Neuron (in vitro differentiated cells): ENCODE measurements around the gene HNRNPH3.

Source experiments
- H2AFZ ChIP-seq: one replicate; pipeline ENCODE4 v1.6.1; 2013; ENCODE audit warnings: low read depth, mild to moderate bottlenecking, inconsistent platforms, low read length, moderate library complexity
- H3K27me3 ChIP-seq: one replicate; pipeline ENCODE4 v1.6.1; 2013; ENCODE audit warnings: low read length; ENCODE audit not compliant: insufficient read depth
- H3K36me3 ChIP-seq: one replicate; pipeline ENCODE4 v1.6.1; 2013; ENCODE audit warnings: low read length; ENCODE audit not compliant: insufficient read depth
- H3K4me1 ChIP-seq: one replicate; pipeline ENCODE4 v1.6.1; 2013; ENCODE audit warnings: low read length; ENCODE audit not compliant: insufficient read depth
- H3K4me3 ChIP-seq: 2 replicates; pipeline ENCODE4 v1.5.1; 2013; ENCODE audit warnings: mild to moderate bottlenecking, low read length, moderate library complexity
- H3K9me3 ChIP-seq: one replicate; pipeline ENCODE4 v1.6.1; 2013; ENCODE audit warnings: low read length

The HNRNPH3 gene

GRCh38 chr10:68336754-68337351, 5.0 kb downstream of the HNRNPH3 start:
- H3K4me3 ChIP-seq: peak overlapping the region; percentile 89
- H2AFZ ChIP-seq: no peak overlapping the region
- H3K27me3 ChIP-seq: no peaks in the 10 kb centered on the region
- peaks cover 58% of the 10 kb centered on the region for H3K36me3 ChIP-seq
- H3K9me3 ChIP-seq: no peaks in the 10 kb centered on the region
- H3K4me1 ChIP-seq: peaks cover 36% of the 10 kb centered on the region

- Histone ChIP-seq H3K9me3 (no peaks in the 10 kb centered on the region), H3K36me3 (peaks cover 95% of the 10 kb centered on the region)
These were observed 8.7 kb downstream of the HNRNPH3 start for GRCh38 chr10:68340358-68341080.

GRCh38 chr10:68342909-68343516, 11.1 kb downstream of the HNRNPH3 start:
- peaks cover 92% of the 10 kb centered on the region for H3K36me3 ChIP-seq

More at GRCh38 chr10:68340358-68341080, 8.7 kb downstream of the HNRNPH3 start:
- H3K27me3 ChIP-seq: no peaks in the 10 kb centered on the region
- H3K4me3 ChIP-seq: no peak overlapping the region
- H2AFZ ChIP-seq: no peak overlapping the region
- H3K4me1 ChIP-seq: peaks cover 22% of the 10 kb centered on the region

GRCh38 chr10:68345621-68346020, 13.8 kb downstream of the HNRNPH3 start:
- Histone ChIP-seq H3K4me3 (no peak overlapping the region), H3K4me1 (no peaks in the 10 kb centered on the region), H3K36me3 (peaks cover 72% of the 10 kb centered on the region), H2AFZ (no peak overlapping the region), H3K9me3 (no peaks in the 10 kb centered on the region), H3K27me3 (no peaks in the 10 kb centered on the region)

More at GRCh38 chr10:68342909-68343516, 11.1 kb downstream of the HNRNPH3 start:
- H2AFZ ChIP-seq: no peak overlapping the region
- no peaks in the 10 kb centered on the region for H3K9me3 ChIP-seq
- no peaks in the 10 kb centered on the region for H3K27me3 ChIP-seq
- no peak overlapping the region for H3K4me3 ChIP-seq
- H3K4me1 ChIP-seq: no peaks in the 10 kb centered on the region

GRCh38 chr10:68346774-68347173, 14.9 kb downstream of the HNRNPH3 start:
- Histone ChIP-seq H3K9me3 (no peaks in the 10 kb centered on the region), H2AFZ (no peak overlapping the region), H3K27me3 (no peaks in the 10 kb centered on the region), H3K36me3 (peaks cover 64% of the 10 kb centered on the region), H3K4me3 (no peak overlapping the region), H3K4me1 (no peaks in the 10 kb centered on the region)

GRCh38 chr10:68348265-68348741, 16.4 kb downstream of the HNRNPH3 start:
- H3K27me3 ChIP-seq: no peaks in the 10 kb centered on the region
- no peaks in the 10 kb centered on the region for H3K9me3 ChIP-seq
- H3K4me3 ChIP-seq: no peak overlapping the region
- H3K36me3 ChIP-seq: peaks cover 62% of the 10 kb centered on the region
- H2AFZ ChIP-seq: no peak overlapping the region
- no peaks in the 10 kb centered on the region for H3K4me1 ChIP-seq

- Histone ChIP-seq H3K36me3 (peaks cover 57% of the 10 kb centered on the region), H3K4me1 (no peaks in the 10 kb centered on the region), H3K9me3 (no peaks in the 10 kb centered on the region), H3K27me3 (no peaks in the 10 kb centered on the region), H2AFZ (no peak overlapping the region), H3K4me3 (no peak overlapping the region)
These were observed 21.7 kb downstream of the HNRNPH3 start for GRCh38 chr10:68353537-68353936.

- no peaks in the 10 kb centered on the region for H3K4me1 ChIP-seq
- no peak overlapping the region for H3K4me3 ChIP-seq
- peaks cover 63% of the 10 kb centered on the region for H3K36me3 ChIP-seq
- H2AFZ ChIP-seq: no peak overlapping the region
- H3K9me3 ChIP-seq: no peaks in the 10 kb centered on the region
- H3K27me3 ChIP-seq: no peaks in the 10 kb centered on the region
These were observed 27.3 kb downstream of the HNRNPH3 start for GRCh38 chr10:68359189-68359588.

- H3K9me3 ChIP-seq: no peaks in the 10 kb centered on the region
- H3K36me3 ChIP-seq: peaks cover 58% of the 10 kb centered on the region
- no peak overlapping the region for H2AFZ ChIP-seq
- no peak overlapping the region for H3K4me3 ChIP-seq
- no peaks in the 10 kb centered on the region for H3K27me3 ChIP-seq
- no peaks in the 10 kb centered on the region for H3K4me1 ChIP-seq
These were observed 30.7 kb downstream of the HNRNPH3 start for GRCh38 chr10:68362590-68362989.

GRCh38 chr10:68364101-68364886, 32.4 kb downstream of the HNRNPH3 start:
- Histone ChIP-seq H3K4me1 (no peaks in the 10 kb centered on the region), H3K36me3 (peaks cover 52% of the 10 kb centered on the region), H3K9me3 (no peaks in the 10 kb centered on the region), H3K4me3 (no peak overlapping the region), H2AFZ (no peak overlapping the region), H3K27me3 (no peaks in the 10 kb centered on the region)

GRCh38 chr10:68365611-68366010, 33.7 kb downstream of the HNRNPH3 start:
- Histone ChIP-seq H3K4me3 (no peak overlapping the region), H3K9me3 (no peaks in the 10 kb centered on the region), H3K4me1 (no peaks in the 10 kb centered on the region), H3K36me3 (peaks cover 64% of the 10 kb centered on the region), H2AFZ (no peak overlapping the region), H3K27me3 (no peaks in the 10 kb centered on the region)

- H2AFZ ChIP-seq: no peak overlapping the region
- no peaks in the 10 kb centered on the region for H3K4me1 ChIP-seq
- peaks cover 3% of the 10 kb centered on the region for H3K9me3 ChIP-seq
- H3K36me3 ChIP-seq: peaks cover 61% of the 10 kb centered on the region
- no peak overlapping the region for H3K4me3 ChIP-seq
- H3K27me3 ChIP-seq: no peaks in the 10 kb centered on the region
These were observed 34.7 kb downstream of the HNRNPH3 start for GRCh38 chr10:68366600-68366999.

- Histone ChIP-seq H3K4me1 (no peaks in the 10 kb centered on the region), H3K9me3 (peaks cover 8% of the 10 kb centered on the region), H3K4me3 (no peak overlapping the region), H2AFZ (no peak overlapping the region), H3K36me3 (peaks cover 62% of the 10 kb centered on the region), H3K27me3 (no peaks in the 10 kb centered on the region)
These were observed 35.3 kb downstream of the HNRNPH3 start for GRCh38 chr10:68367121-68367520.
